SKM-1 treated with dmso at 0.1 percent for 144 hours (cell line): ENCODE data around the gene TNFSF15.
"Not testable (repeated sequence)": the region's sequence is repeated elsewhere in the genome, so short reads cannot be mapped to it uniquely, and the experiment has no call there.

Experiments
- DNase-seq: peaks from one replicate; lab custom pipeline; 2025; ENCODE audit not compliant: unreplicated experiment; lab: John Stamatoyannopoulos, UW

The TNFSF15 gene

GRCh38 chr9:114757395-114757794 is 48.4 kb downstream of the TNFSF15 start:
- DNase-seq: no peak

GRCh38 chr9:114756920-114757319 is 48.9 kb downstream of the TNFSF15 start:
- no peak for DNase-seq

GRCh38 chr9:114754581-114754980 is 51.3 kb downstream of the TNFSF15 start:
- peak; percentile 49 for DNase-seq

- DNase-seq: no peak
Measured at GRCh38 chr9:114746591-114747346, 59.1 kb downstream of the TNFSF15 start.

GRCh38 chr9:114745879-114746550 is 59.8 kb downstream of the TNFSF15 start:
- DNase-seq: no peak

GRCh38 chr9:114745108-114745848 is 60.6 kb downstream of the TNFSF15 start:
- no peak for DNase-seq

- DNase-seq: no peak
Measured at GRCh38 chr9:114743446-114743845, 62.4 kb downstream of the TNFSF15 start.

GRCh38 chr9:114742947-114743346 is 62.9 kb downstream of the TNFSF15 start:
- DNase-seq: no peak

- DNase-seq: not testable (repeated sequence)
Measured at GRCh38 chr9:114741521-114741920, 64.3 kb downstream of the TNFSF15 start.

- DNase-seq: peak; percentile 49
Measured at GRCh38 chr9:114738581-114739316, 67.1 kb downstream of the TNFSF15 start.

GRCh38 chr9:114737847-114738246 is 68.0 kb downstream of the TNFSF15 start:
- DNase-seq: no peak

GRCh38 chr9:114737118-114737517 is 68.7 kb downstream of the TNFSF15 start:
- DNase-seq: no peak

GRCh38 chr9:114735704-114736103 is 70.1 kb downstream of the TNFSF15 start:
- no peak for DNase-seq

GRCh38 chr9:114735139-114735538 is 70.7 kb downstream of the TNFSF15 start:
- not testable (repeated sequence) for DNase-seq
